ENCODE measurements around the gene UBTD1.
"Not testable (repeated sequence)": the region's sequence is repeated elsewhere in the genome, so short reads cannot be mapped to it uniquely, and the experiment has no call there.

UBTD1 gene

DNA sequence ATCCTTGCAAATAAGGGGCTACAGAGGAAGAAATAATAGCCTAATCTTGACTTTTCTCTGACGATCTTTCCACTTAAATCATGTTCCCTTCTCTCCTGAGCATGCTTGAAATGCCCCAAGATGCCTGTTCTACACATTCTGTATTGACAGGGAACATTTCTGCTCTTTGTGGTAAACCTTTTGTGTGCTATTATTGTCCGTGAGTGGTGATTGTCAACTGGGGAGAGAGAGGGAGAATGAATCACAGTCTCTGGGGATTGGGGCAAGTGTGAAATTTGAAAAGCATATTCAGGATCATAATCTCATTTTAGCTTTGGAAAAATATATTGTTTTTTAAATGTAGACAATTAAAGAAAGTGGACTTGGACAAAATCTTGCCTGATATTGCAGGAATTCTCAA lies 20.6 kb downstream of the UBTD1 start:
- H3K4me3 ChIP-seq (ENCODE audit: low read length) = no peak overlapping the region
- DNase-seq (ENCODE audit: low read depth) = no peak
- no peak for TF ChIP-seq CTCF (conservative IDR thresholded peaks at IDR 0.05; ENCODE audit: low read depth, low read length)

- no peak for TF ChIP-seq CTCF (conservative IDR thresholded peaks at IDR 0.05; ENCODE audit: low read depth, low read length)
- no peak for DNase-seq (ENCODE audit: low read depth)
Observed at GRCh38 chr10:97520520-97520919, 21.8 kb downstream of the UBTD1 start.

GRCh38 chr10:97520978-97521761 lies 22.4 kb downstream of the UBTD1 start:
- no peak for TF ChIP-seq CTCF (conservative IDR thresholded peaks at IDR 0.05; ENCODE audit: low read depth, low read length)
- DNase-seq (ENCODE audit: low read depth) = no peak
- H3K4me3 ChIP-seq (ENCODE audit: low read length) = no peak overlapping the region

More at GRCh38 chr10:97520520-97520919, 21.8 kb downstream of the UBTD1 start:
- no peak overlapping the region for H3K4me3 ChIP-seq (ENCODE audit: low read length)

DNA sequence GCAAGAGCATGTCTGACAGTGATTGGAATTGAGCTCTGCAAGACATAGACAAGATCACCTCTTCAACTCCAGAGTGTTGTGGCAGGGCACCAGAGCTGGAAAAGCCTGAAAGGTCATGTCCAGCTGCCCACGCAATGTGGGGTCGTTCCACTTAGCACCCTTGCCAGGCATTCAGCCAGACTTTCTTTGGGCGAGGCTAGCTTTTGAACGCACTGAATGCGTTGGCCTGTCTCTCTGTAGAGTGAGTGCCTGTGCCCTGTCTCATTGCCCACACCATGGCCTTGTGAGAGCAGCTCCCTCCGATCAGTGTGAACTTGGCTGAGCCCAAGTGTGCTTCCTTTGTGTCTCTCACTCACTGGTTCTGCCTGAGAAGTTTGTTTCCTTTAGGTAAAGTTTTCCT lies 23.3 kb downstream of the UBTD1 start:
- no peak overlapping the region for H3K4me3 ChIP-seq (ENCODE audit: low read length)
- no peak for DNase-seq (ENCODE audit: low read depth)
- TF ChIP-seq CTCF (conservative IDR thresholded peaks at IDR 0.05; ENCODE audit: low read depth, low read length) = no peak

GRCh38 chr10:97522937-97523336 lies 24.2 kb downstream of the UBTD1 start:
- TF ChIP-seq CTCF (conservative IDR thresholded peaks at IDR 0.05; ENCODE audit: low read depth, low read length) = no peak
- DNase-seq (ENCODE audit: low read depth) = no peak
- H3K4me3 ChIP-seq (ENCODE audit: low read length) = no peak overlapping the region

DNA sequence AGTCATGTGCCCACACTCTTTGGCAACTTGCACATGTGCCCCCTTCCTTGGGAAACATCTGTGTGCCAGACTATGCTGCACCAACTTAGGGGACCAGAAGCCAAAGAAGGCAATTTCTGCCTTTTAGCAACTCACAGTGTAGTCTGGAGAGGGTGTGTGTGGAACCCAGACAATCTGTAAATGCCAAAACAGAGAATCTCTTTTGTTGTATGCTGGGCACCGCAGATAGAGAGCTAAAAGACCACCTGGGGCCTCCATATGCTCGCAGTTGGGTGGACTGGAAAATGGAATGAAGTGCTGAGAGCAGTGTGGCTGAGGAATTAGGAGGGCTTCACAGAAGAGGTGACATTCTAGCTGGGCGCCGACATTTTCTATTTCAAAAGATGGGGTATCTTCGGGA lies 26.4 kb downstream of the UBTD1 start:
- TF ChIP-seq CTCF (conservative IDR thresholded peaks at IDR 0.05; ENCODE audit: low read depth, low read length) = no peak
- DNase-seq (ENCODE audit: low read depth) = no peak
- H3K4me3 ChIP-seq (ENCODE audit: low read length) = no peak overlapping the region

- DNase-seq (ENCODE audit: low read depth) = no peak
- H3K4me3 ChIP-seq (ENCODE audit: low read length) = no peak overlapping the region
- no peak for TF ChIP-seq CTCF (conservative IDR thresholded peaks at IDR 0.05; ENCODE audit: low read depth, low read length)
Observed at GRCh38 chr10:97525683-97526110, 27.0 kb downstream of the UBTD1 start.

- DNase-seq (ENCODE audit: low read depth); H3K4me3 ChIP-seq (ENCODE audit: low read length): not testable (repeated sequence)
Observed at GRCh38 chr10:97528876-97529275, 30.2 kb downstream of the UBTD1 start.

All from retinal pigment epithelial cell (primary cell).